BLaER1 treated with 17β-estradiol and CSF1 and Interleukin-3, amounts not matched to agents 10 nM and 100 nM (cell line): ENCODE results near the gene SARDH.
A peak's percentile ranks its signal among the peaks of the same experiment; 100 is the strongest.

Experiments
- H3K27ac ChIP-seq, 11 experiments: shearing (Covaris generic); formaldehyde crosslinking; 2 replicates each; pipeline ENCODE4 v1.8.1; 2022
- H3K27me3 ChIP-seq, 11 experiments: shearing (Covaris generic); formaldehyde crosslinking; 2 replicates each; pipeline ENCODE4 v1.8.1; 2022
- H3K36me3 ChIP-seq, 11 experiments: shearing (Covaris generic); formaldehyde crosslinking; 2 replicates each; pipeline ENCODE4 v1.8.1; 2022
- H3K4me1 ChIP-seq, 10 experiments: shearing (Covaris generic); formaldehyde crosslinking; 2 replicates each; pipeline ENCODE4 v1.8.1; 2022
- H3K4me2 ChIP-seq, 11 experiments: shearing (Covaris generic); formaldehyde crosslinking; 2 replicates each; pipeline ENCODE4 v1.8.1; 2022
- H3K4me3 ChIP-seq, 10 experiments: shearing (Covaris generic); formaldehyde crosslinking; 2 replicates each; pipeline ENCODE4 v1.8.1; 2022
- H3K9ac ChIP-seq, 11 experiments: shearing (Covaris generic); formaldehyde crosslinking; 2 replicates each; pipeline ENCODE4 v1.8.1; 2022
- H3K9me3 ChIP-seq, 11 experiments: shearing (Covaris generic); formaldehyde crosslinking; replicated peaks in 1 of 11; 2 replicates each; pipeline ENCODE4 v1.8.1; 2022
- H4K20me1 ChIP-seq, 11 experiments: shearing (Covaris generic); formaldehyde crosslinking; 2 replicates each; pipeline ENCODE4 v1.8.1; 2022
- Cebpa-rat ChIP-seq, 11 experiments: shearing (Covaris generic); IDR thresholded peaks; 2 replicates each; pipeline ENCODE4 v1.8.1; 2022

Gene SARDH

DNA sequence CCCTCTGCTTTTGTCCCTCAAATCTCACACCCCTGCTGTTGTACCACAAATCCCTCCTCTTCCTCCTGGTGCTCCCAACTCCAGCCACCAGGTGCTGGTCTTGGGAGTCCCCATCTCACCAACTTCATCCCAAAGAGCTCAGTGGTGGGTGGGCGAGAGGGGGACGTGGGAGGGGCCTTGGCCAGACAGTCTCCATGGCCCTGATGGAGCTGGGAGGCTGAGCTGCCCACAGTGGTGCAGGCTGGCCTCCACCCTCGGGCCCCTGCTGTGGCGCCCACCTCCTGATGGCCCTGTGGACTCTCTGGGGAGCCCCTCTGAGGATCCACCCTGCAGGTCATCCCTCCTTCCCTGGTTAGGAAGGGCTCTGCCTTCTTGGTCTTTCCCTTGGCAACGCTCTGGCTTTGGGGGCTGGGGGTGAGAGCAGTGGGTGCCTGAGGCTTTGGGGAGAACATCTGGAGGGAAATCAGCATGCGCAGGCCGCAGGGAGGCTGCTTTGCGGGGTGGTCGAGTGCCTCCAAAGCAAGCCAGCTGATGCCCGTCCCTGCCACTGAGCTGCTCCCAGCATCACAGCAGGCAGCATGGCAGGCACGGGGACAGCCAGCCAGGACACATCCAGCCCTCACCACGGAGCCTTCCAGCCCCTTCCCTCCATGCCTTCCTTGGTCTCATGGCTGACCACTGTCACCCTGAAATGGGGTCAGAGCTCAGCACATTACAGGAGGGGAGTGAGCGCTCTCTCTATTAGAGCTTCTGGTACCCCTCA lies 121.3 kb downstream of the SARDH start:
- no peak for TF ChIP-seq Cebpa-rat (IDR thresholded peaks at IDR 0.05)
- no peak overlapping the region for H3K27ac ChIP-seq
- H3K27me3 ChIP-seq, result peaks cover 0 to 48% (median 14%) of the 10 kb centered on the region in 11 experiments; a peak in 15 of 22 replicates
- peak overlapping the region in 3 of 11 experiments; percentile 26 to 42 (median 33); a peak in 3 of 22 replicates for H3K4me2 ChIP-seq
- no peak overlapping the region for H3K9ac ChIP-seq
- peaks cover 0 to 45% (median 0%) of the 10 kb centered on the region in 11 experiments; a peak in 7 of 22 replicates for H4K20me1 ChIP-seq
- H3K4me3 ChIP-seq, result no peak overlapping the region
- no peaks in the 10 kb centered on the region for H3K9me3 ChIP-seq
- peaks cover 18 to 41% (median 32%) of the 10 kb centered on the region in 10 experiments for H3K4me1 ChIP-seq
- no peaks in the 10 kb centered on the region for H3K36me3 ChIP-seq

DNA sequence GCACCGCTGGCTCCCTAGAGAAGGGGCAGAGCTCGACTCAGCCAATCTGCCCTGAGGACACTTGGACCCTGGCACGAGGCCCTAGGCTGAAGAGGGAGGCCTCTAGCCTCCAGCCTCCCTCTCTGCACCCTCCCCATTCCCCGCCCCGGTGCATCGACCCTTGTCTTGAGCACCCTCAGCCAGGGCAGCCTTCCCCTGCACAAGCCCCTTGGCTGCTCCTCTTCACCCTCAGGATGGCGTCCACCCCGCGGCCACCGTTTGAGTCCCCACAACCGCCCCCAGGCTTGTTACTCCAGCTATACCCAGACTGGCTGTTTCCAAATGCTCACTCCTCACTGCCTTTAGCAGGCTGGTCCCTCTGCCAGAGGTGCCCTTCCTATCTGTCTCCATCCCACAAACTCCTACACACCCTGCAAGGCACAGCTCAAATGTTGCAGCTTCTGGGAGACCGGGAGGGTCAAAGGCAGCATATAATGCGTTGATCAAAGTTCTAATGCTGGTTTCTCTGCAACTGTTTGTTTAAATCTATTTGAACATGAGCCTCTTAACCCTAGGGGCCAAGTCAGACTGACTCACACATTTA lies 122.5 kb downstream of the SARDH start:
- peaks cover 0 to 45% (median 0%) of the 10 kb centered on the region in 11 experiments; a peak in 7 of 22 replicates for H4K20me1 ChIP-seq
- no peaks in the 10 kb centered on the region for H3K36me3 ChIP-seq
- peaks cover 15 to 38% (median 27%) of the 10 kb centered on the region in 10 experiments for H3K4me1 ChIP-seq
- H3K4me2 ChIP-seq, result no peak overlapping the region
- H3K9ac ChIP-seq, result no peak overlapping the region
- no peaks in the 10 kb centered on the region for H3K9me3 ChIP-seq
- peaks cover 0 to 56% (median 21%) of the 10 kb centered on the region in 11 experiments; a peak in 16 of 22 replicates for H3K27me3 ChIP-seq
- no peak for TF ChIP-seq Cebpa-rat (IDR thresholded peaks at IDR 0.05)
- H3K27ac ChIP-seq, result no peak overlapping the region
- no peak overlapping the region for H3K4me3 ChIP-seq

DNA sequence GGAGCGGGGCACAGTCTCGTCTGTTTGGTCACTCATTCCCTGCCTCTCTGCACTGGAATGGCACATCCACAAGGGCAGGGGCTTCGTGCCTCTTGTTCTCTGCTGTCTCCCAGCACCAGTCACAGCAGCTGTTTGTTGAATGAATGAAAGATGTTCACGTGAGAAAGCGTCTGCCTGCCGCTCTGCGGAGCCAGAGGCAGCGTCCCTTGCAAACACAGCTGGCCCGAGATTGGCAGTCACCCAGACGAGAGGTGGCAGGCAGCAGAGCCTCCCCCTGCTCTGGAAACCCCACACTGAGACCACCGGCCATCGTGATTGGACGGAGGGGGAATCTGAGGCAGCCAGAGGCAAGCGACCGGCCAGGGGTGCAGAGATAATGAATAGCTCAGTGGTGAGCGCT lies 123.0 kb downstream of the SARDH start:
- Histone ChIP-seq H3K4me2 (no peak overlapping the region), H4K20me1 (peaks cover 0 to 45% (median 0%) of the 10 kb centered on the region in 11 experiments; a peak in 7 of 22 replicates), H3K9ac (no peak overlapping the region), H3K36me3 (no peaks in the 10 kb centered on the region), H3K27ac (no peak overlapping the region), H3K4me1 (peaks cover 10 to 32% (median 22%) of the 10 kb centered on the region in 10 experiments), H3K9me3 (no peaks in the 10 kb centered on the region), H3K4me3 (no peak overlapping the region), H3K27me3 (peaks cover 0 to 61% (median 21%) of the 10 kb centered on the region in 11 experiments; a peak in 17 of 22 replicates)
- no peak for TF ChIP-seq Cebpa-rat (IDR thresholded peaks at IDR 0.05)

GRCh38 chr9:133614678-133615077 lies 123.5 kb downstream of the SARDH start:
- H3K27me3 ChIP-seq, result peaks cover 4 to 66% (median 25%) of the 10 kb centered on the region in 11 experiments
- no peaks in the 10 kb centered on the region for H3K9me3 ChIP-seq
- H3K27ac ChIP-seq, result no peak overlapping the region
- H3K4me2 ChIP-seq, result no peak overlapping the region
- no peaks in the 10 kb centered on the region for H3K36me3 ChIP-seq
- peaks cover 0 to 49% (median 0%) of the 10 kb centered on the region in 11 experiments; a peak in 7 of 22 replicates for H4K20me1 ChIP-seq
- H3K9ac ChIP-seq, result no peak overlapping the region
- H3K4me3 ChIP-seq, result no peak overlapping the region
- no peak for TF ChIP-seq Cebpa-rat (IDR thresholded peaks at IDR 0.05)
- peaks cover 5 to 27% (median 17%) of the 10 kb centered on the region in 10 experiments for H3K4me1 ChIP-seq

DNA sequence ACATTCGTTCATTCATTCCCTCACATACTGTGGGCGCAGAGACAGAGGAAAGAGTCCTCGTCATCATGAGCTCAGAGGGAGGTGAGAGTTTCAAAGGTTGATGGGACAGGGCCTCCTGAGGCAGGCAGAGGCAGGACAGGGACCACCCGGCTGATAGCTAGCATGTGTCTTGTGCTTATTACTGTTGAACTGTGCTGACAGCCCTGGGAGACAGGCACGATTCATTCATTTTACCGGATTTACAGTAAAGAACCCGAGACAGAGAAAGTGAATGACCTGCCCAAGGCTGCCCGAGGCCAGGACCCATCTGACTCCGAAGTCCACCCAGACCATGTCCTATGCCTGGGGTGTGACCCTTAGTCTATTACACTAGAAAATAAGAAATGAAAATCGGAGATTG lies 124.1 kb downstream of the SARDH start:
- Histone ChIP-seq H3K4me2 (no peak overlapping the region), H3K9me3 (no peaks in the 10 kb centered on the region), H3K4me1 (peaks cover 0 to 21% (median 11%) of the 10 kb centered on the region in 10 experiments; a peak in 13 of 20 replicates), H3K4me3 (no peak overlapping the region), H4K20me1 (peaks cover 0 to 52% (median 0%) of the 10 kb centered on the region in 11 experiments; a peak in 8 of 22 replicates), H3K36me3 (no peaks in the 10 kb centered on the region), H3K27me3 (peaks cover 10 to 73% (median 32%) of the 10 kb centered on the region in 11 experiments), H3K27ac (no peak overlapping the region), H3K9ac (no peak overlapping the region)
- no peak for TF ChIP-seq Cebpa-rat (IDR thresholded peaks at IDR 0.05)
